Measurements from ENCODE around the gene AMOTL1. TPM values are rescaled to one million over a fixed set of nuclear protein-coding genes. Genes with fewer than 3 reads are reported as not detected.

Gene AMOTL1
- total and polyA plus RNA-seq, 2 donors from 2014 or later, result 6.1 to 52.3 TPM

DNA sequence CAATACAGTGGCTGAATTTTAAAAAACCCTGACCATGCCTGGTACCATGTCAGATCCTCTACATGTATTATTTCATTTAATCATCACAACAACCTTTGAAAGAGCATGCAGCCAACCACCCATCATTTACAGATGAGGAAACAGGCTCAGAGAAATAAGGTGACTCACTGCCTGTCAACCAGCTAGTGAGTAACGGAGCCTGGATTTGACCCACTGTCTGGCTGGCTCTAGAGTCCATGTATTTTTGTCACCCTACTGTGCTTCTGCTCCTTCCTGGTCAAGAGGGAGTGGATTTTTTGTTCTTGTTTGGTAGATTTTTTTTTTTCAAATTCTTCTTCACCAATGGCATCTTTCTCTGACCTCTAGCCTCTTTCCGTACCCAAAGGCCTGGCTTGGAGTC is 127.8 kb downstream of the AMOTL1 start:
- FAIRE-seq, result no peak
- Histone ChIP-seq H3K36me3 (ENCODE audit: control insufficient read depth in 2 of 3, insufficient read depth in 3 of 3, low read length in 3 of 3) (no peaks in the 10 kb centered on the region), H3K9ac (ENCODE audit: low read length in 3 of 3) (no peak overlapping the region), H3K9me3 (ENCODE audit: control insufficient read depth in 2 of 3, insufficient read depth in 1 of 3, low read length in 3 of 3) (no peaks in the 10 kb centered on the region), H3K4me3 (ENCODE audit: low read length in 3 of 3) (no peak overlapping the region), H3K27ac (ENCODE audit: low read depth in 2 of 2, low read length in 2 of 2) (no peak overlapping the region), H3K4me1 (ENCODE audit: control insufficient read depth in 2 of 3, insufficient read depth in 2 of 3, low read depth in 1 of 3, low read length in 3 of 3) (no peaks in the 10 kb centered on the region), H3K27me3 (ENCODE audit: control insufficient read depth, insufficient read depth, low read length) (no peaks in the 10 kb centered on the region)
- TF ChIP-seq, protein P1, sequence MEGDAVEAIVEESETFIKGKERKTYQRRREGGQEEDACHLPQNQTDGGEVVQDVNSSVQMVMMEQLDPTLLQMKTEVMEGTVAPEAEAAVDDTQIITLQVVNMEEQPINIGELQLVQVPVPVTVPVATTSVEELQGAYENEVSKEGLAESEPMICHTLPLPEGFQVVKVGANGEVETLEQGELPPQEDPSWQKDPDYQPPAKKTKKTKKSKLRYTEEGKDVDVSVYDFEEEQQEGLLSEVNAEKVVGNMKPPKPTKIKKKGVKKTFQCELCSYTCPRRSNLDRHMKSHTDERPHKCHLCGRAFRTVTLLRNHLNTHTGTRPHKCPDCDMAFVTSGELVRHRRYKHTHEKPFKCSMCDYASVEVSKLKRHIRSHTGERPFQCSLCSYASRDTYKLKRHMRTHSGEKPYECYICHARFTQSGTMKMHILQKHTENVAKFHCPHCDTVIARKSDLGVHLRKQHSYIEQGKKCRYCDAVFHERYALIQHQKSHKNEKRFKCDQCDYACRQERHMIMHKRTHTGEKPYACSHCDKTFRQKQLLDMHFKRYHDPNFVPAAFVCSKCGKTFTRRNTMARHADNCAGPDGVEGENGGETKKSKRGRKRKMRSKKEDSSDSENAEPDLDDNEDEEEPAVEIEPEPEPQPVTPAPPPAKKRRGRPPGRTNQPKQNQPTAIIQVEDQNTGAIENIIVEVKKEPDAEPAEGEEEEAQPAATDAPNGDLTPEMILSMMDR (IDR thresholded peaks at IDR 0.05; ENCODE audit: borderline replicate concordance, extremely low read depth, insufficient read depth), result no peak
- DNase-seq, result no peak
- intact Hi-C loops (cut with DNase I), result loop anchor here (10.0 kb wide), 1 partner anchor 271 kb away; no protein-coding TSS in a partner anchor

DNA sequence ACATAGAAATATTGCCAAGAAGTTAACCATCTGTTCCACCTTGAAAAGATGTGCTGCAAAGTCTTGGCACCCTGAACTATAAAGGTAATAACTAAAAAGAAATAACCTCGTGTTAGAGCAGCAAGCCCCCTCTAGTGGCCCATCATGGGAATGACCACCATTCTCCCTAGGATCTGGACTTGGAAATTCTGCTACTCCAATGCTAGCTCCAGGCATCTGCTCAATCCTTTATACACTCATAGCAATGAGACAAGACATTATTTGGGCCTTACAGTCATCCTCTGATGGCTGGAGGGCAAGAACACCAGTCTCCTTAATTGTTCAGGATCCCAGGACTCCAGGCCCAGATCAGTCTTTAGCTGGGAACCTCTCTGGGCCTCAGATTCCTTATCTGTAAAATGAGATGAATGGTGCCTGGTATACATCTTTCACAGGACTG is 129.2 kb downstream of the AMOTL1 start:
- Histone ChIP-seq H3K9me3 (ENCODE audit: control insufficient read depth in 2 of 3, insufficient read depth in 1 of 3, low read length in 3 of 3) (no peaks in the 10 kb centered on the region), H3K27ac (ENCODE audit: low read depth in 2 of 2, low read length in 2 of 2) (no peak overlapping the region), H3K27me3 (ENCODE audit: control insufficient read depth, insufficient read depth, low read length) (no peaks in the 10 kb centered on the region), H3K36me3 (ENCODE audit: control insufficient read depth in 2 of 3, insufficient read depth in 3 of 3, low read length in 3 of 3) (no peaks in the 10 kb centered on the region), H3K4me1 (ENCODE audit: control insufficient read depth in 2 of 3, insufficient read depth in 2 of 3, low read depth in 1 of 3, low read length in 3 of 3) (no peaks in the 10 kb centered on the region), H3K4me3 (ENCODE audit: low read length in 3 of 3) (no peak overlapping the region), H3K9ac (ENCODE audit: low read length in 3 of 3) (no peak overlapping the region)
- intact Hi-C loops (cut with DNase I), result loop anchor here (10.0 kb wide), 1 partner anchor 273 kb away; no protein-coding TSS in a partner anchor
- FAIRE-seq (peak; percentile 17), DNase-seq (peak in 3 of 5 donors; percentile 35 to 63 (median 45))
- TF ChIP-seq, protein P1 (IDR thresholded peaks at IDR 0.05; ENCODE audit: borderline replicate concordance, extremely low read depth, insufficient read depth), result peak; percentile 79

DNA sequence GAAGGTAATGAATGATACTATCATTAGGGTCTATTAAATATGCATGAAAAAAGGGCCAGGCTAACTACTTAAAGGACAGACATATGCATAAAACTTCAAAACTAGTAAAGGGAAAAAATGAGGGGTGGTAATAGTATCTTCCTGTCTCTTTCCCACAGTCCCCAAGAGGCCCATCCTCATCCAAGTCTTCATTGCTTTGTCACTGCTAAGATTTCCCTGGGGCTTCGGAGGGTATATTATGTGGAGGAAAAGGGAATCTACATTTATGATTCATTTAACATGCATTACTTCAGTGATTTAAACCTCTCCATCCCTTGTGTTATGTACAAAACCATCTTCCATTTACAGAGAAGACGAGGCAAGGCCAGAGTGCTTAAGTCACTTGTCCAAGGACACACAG is 139.1 kb downstream of the AMOTL1 start:
- H3K36me3 ChIP-seq (ENCODE audit: control insufficient read depth in 2 of 3, insufficient read depth in 3 of 3, low read length in 3 of 3), result no peaks in the 10 kb centered on the region
- H3K4me3 ChIP-seq (ENCODE audit: low read length in 3 of 3), result no peak overlapping the region
- intact Hi-C loops (cut with DNase I), result no loop called here
- FAIRE-seq (no peak), DNase-seq (no peak)
- no peaks in the 10 kb centered on the region for H3K27me3 ChIP-seq (ENCODE audit: control insufficient read depth, insufficient read depth, low read length)
- no peak overlapping the region for H3K27ac ChIP-seq (ENCODE audit: low read depth in 2 of 2, low read length in 2 of 2)
- peaks cover 0 to 4% (median 0%) of the 10 kb centered on the region in 3 donors for H3K9me3 ChIP-seq (ENCODE audit: control insufficient read depth in 2 of 3, insufficient read depth in 1 of 3, low read length in 3 of 3)
- H3K9ac ChIP-seq (ENCODE audit: low read length in 3 of 3), result no peak overlapping the region
- no peaks in the 10 kb centered on the region for H3K4me1 ChIP-seq (ENCODE audit: control insufficient read depth in 2 of 3, insufficient read depth in 2 of 3, low read depth in 1 of 3, low read length in 3 of 3)
- TF ChIP-seq, protein P1 (IDR thresholded peaks at IDR 0.05; ENCODE audit: borderline replicate concordance, extremely low read depth, insufficient read depth), result no peak

DNA sequence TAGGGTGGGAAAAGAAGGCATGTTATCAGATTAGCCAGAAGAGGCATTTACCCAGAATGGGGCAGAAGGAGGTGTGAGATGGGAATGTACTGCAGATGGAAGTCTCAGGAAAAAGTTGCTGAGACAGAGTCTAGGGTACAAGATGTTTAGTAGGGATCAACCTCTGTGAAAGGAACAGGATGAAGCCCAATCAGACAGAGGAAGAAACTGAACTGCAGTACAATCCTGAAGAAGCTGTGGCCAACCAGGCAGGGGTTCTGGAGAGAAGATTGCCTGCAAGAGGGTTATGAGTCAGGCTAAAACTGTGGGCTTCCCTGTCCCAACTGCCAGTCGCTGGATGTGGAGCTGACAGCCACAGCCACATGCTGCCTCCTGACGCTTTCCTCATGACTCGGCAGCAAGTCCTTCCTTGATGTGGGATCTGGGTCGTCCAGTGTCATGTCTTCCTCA is 141.2 kb downstream of the AMOTL1 start:
- FAIRE-seq, result no peak
- intact Hi-C loops (cut with DNase I), result no loop called here
- Histone ChIP-seq H3K4me1 (ENCODE audit: control insufficient read depth in 2 of 3, insufficient read depth in 2 of 3, low read depth in 1 of 3, low read length in 3 of 3) (no peaks in the 10 kb centered on the region), H3K27me3 (ENCODE audit: control insufficient read depth, insufficient read depth, low read length) (no peaks in the 10 kb centered on the region), H3K4me3 (ENCODE audit: low read length in 3 of 3) (no peak overlapping the region), H3K27ac (ENCODE audit: low read depth in 2 of 2, low read length in 2 of 2) (no peak overlapping the region), H3K9ac (ENCODE audit: low read length in 3 of 3) (no peak overlapping the region), H3K9me3 (ENCODE audit: control insufficient read depth in 2 of 3, insufficient read depth in 1 of 3, low read length in 3 of 3) (peaks cover 0 to under 1% (median 0%) of the 10 kb centered on the region in 3 donors), H3K36me3 (ENCODE audit: control insufficient read depth in 2 of 3, insufficient read depth in 3 of 3, low read length in 3 of 3) (no peaks in the 10 kb centered on the region)
- DNase-seq, result no peak
- TF ChIP-seq, protein P1 (IDR thresholded peaks at IDR 0.05; ENCODE audit: borderline replicate concordance, extremely low read depth, insufficient read depth), result no peak
